ENCODE data around the gene IRF9. TPM values are rescaled to one million over a fixed set of nuclear protein-coding genes. Genes with fewer than 3 reads are reported as not detected.

The IRF9 gene, protein sequence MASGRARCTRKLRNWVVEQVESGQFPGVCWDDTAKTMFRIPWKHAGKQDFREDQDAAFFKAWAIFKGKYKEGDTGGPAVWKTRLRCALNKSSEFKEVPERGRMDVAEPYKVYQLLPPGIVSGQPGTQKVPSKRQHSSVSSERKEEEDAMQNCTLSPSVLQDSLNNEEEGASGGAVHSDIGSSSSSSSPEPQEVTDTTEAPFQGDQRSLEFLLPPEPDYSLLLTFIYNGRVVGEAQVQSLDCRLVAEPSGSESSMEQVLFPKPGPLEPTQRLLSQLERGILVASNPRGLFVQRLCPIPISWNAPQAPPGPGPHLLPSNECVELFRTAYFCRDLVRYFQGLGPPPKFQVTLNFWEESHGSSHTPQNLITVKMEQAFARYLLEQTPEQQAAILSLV
- 112 TPM for total RNA-seq

DNA sequence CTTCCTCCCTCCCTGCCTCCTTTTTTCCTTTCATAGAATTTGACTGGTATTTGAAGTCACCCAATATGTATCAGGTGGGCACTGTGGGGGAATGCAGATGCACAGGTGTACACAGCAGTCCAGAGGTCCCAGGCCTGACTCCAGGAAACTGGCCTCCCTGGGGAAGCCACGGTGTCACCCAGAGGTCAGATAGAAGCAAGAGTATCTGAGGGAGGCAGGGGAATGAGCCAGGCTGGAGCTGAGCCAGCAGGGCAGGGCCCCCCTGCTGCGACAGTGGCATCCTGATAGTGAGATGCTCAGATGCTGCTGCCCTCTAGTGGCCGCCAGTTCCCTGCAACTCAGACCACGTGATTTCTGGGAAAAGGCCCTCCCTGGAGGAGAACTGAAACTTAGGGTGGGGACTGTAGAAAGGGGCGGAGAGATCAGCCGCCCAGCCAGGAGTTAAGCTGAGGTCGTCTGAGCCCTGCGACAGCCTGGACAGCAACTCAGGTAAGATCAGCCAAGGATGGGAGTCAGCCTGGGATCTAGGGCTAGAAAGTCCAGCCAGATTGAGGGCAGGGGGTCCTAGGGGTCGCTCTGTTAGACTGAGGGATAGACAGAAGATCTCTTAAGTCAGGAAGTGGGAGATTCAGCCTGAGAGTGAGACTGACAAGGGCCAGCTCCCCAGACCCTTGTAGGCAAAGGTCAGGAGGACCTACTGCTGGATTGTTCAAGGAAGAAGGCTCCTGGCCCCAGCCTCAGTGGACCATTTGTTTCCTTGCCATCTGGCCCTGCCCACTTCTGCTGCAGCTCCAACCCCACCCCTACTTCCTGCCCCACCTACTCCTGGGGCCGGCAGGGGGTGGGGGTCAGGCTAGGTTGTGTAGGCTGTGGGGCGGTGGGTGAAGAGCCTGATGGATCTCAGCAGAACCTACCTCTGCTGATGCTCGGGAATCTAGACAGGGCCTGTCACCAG lies at the start of gene IRF9:
Gene IRF9, plus strand, starts transcription at position 416 of the 955 bp plus-strand sequence. CDS start 880 bp downstream, outside the sequence.
- peak; percentile 95 to 98 (median 97) for DNase-seq (ENCODE audit: low read depth in 2 of 3, low spot score in 2 of 3)

DNA sequence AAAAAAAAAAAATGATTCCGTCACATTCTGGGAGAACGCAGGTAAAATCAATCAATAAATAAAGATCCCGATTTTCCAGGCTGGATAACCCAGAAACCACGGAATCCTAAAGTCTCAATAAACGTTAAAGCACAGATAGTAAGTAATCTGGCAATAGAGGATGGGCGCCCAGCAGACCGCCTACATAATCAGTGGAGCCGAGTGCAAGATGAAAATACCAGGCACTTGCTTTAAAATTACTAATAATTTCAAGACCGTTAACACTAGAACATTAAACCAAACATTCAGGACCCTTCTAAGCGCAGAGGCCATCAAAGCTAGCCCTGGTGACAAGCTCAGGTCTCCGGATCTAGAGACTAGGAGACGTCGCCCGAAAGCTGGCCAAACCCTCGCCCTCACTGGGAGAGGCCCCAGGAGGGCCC lies 47.7 kb upstream of the IRF9 start:
- no peak for DNase-seq (ENCODE audit: low read depth in 2 of 3, low spot score in 2 of 3)

DNA sequence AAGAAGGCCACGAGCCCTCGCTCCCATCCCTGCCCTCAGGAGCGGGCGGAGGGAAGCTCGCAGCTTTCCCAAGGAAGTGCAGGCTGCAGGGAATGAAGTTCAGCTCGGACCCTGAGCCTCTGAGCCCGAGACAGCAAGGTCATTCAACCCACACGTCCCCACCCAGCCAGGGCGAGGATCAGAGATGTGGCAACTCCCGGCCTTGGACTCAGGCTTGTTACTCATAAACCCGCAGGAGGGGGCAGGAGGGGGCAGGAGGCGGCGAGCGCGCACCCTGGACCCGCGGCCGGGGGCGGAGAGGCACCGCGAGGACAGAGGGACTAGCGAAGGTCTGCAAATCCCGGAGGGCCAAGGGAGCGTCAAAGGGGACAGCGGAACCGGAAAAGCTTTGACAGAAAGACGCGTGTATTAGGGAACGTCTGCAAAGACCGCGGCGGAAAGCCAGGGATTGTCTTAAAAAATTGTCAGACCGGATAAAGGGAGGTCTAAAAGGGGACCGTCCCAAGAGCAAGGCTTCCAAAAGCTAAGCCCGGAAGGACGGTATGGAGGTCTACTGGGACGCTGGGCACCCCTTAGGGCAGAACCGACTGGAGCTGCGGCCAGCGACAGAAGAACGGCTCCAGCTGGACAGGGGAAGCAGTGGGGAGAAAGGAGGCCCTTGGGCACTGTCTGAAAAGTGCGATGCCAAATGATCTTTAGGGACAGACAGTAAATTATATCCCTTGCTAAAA lies 47.1 kb upstream of the IRF9 start:
- peak in 2 of 3 donors; percentile 90 to 93 for DNase-seq (ENCODE audit: low read depth in 2 of 3, low spot score in 2 of 3)

DNA sequence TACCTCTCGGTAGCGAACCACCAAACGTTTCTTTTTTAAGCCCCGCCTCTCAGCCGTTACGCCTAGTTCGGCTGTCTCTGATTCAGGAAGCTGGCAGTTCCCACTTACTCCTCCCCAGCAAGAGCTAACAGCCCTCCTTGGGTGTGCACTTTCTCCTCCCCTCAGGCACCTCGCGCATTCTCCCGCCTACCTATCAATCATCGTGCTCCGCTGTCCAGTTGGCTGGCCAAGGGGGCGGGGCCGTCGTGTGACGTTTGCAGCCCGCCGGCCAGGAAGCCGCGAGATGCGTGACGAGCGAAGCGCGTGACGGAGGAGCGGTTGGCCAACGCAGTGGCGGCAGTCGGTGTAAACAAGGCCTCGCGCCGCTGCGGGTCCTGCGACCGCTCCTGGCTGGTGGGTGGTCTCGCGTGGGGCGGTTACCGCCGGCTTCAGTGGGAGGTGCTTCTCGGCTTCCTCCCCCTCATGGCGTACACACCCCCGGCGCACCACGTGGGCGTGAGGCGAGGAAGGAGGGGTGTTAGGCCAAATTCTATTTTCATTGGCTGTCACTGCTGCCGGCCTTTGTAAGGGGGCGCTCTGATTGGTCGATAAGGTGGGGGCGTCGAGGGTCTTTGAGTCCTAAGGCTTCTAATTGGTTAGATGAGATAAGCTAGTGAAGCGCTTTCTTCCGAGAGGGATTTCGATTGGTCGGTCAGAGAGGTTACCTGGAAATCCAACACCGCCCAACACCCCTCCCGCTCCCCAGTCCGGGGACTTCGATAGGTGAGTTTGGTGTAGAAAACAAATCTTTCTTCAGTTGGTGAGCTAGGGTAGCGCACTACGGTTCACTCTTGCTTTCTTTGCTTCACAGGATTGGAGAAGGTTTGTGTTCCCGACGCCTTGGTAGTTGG lies 46.3 kb upstream of the IRF9 start, which contains the start of the genes DCAF11 and NRL:
Gene DCAF11, plus strand, starts transcription at position 246 of the 890 bp plus-strand sequence. CDS start 818 bp downstream, outside the sequence.
Gene NRL, minus strand, starts transcription at position 418 of the 890 bp plus-strand sequence. CDS start 32,101 bp downstream, outside the sequence.
- peak; percentile 98 to 100 (median 99) for DNase-seq (ENCODE audit: low read depth in 2 of 3, low spot score in 2 of 3)

DNA sequence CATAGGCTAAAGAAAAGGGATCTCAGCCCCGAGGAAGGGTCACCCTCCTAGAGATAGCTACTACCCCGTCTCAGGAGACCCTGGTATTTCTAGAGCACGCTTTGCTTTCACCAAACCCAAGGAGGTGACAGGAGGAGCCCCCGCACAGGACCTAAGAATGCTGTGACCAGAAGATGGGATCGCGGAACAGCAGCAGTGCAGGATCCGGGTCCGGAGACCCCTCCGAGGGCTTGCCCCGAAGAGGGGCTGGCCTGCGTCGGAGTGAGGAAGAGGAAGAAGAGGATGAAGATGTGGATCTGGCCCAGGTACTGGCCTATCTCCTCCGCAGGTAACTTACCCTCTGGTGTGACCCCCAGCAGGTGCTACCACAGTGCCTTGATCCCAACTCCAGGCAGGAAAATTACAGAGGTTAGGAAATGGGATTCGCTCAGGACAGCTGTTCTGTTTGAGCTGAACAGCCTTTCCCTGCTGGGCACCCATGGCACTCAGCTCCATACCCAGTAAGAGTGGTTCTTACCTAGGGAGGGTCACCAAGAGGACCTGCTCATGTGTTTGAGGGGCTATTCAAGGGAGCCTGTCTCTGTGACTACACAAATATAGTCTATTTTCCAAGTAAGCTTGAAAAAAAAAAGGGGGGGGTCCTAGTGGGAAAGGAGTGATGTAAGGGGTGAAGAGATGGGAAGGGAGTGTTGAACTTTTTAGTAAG lies 45.5 kb upstream of the IRF9 start:
- DNase-seq (ENCODE audit: low read depth in 2 of 3, low spot score in 2 of 3), result no peak

DNA sequence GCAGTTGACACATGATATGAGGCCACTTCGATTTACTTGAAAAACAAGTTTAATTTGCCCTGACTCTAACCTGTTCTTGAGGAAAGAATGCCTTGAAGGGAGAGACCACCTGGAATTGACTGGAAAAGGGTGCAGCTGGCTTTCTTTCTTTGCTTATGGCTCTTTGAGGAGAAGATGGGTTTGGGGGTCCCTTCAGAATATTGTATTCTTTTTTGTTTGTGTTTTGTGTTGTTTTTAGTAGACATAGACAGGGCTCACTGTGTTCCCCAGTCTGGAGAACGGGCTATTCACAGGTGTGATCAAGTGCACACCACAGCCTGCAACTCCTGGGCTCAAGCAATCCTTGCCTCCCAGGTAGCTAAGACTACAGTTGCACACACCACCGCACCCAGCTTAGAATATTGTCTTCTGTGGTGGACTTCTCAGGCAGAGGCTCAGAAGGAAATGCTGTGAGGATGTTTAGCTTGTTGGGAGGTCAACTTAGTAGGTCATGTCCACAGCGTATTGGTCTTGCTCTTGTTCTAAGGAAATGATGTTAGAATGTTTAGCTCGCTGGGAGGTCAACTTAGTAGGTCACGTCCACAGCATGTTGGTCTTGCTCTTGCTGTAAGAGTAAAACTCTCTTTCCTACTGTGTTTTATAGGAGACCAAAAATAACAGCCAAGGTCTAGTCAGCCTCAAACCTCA lies 44.8 kb upstream of the IRF9 start:
- no peak for DNase-seq (ENCODE audit: low read depth in 2 of 3, low spot score in 2 of 3)

DNA sequence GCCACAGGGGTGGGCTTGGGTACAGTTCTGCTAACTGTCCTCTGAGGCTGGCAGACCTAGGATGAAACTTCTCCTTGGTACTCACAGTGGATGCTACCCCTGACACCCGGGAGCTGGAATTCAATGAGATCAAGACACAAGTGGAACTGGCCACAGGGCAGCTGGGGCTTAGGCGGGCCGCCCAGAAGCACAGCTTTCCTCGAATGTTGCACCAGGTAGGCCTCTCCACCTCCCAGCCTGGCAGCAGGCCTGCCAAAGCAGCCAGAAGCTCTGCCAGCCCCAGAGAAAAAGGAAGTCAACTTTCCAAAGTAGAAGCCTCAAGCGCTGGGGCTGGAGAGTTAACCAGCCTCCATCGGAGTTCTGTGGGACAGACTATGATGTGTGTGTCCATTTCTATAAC lies 43.9 kb upstream of the IRF9 start:
- DNase-seq (ENCODE audit: low read depth in 2 of 3, low spot score in 2 of 3), result no peak

DNA sequence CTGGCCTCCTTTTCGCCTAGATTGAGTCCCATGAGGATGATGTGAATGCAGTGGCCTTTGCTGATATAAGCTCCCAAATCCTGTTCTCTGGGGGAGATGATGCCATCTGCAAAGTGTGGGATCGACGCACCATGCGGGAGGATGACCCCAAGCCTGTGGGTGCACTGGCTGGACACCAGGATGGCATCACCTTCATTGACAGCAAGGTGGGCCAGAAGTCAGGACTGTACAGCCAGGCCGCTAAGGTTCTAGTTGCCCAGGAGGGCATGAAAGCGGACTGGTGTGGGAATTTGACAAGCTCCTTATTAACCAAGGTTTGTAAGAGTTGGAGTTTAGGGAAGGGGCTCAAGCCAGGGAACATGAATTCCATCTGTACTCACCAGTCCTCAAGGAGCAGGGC lies 41.4 kb upstream of the IRF9 start:
- no peak for DNase-seq (ENCODE audit: low read depth in 2 of 3, low spot score in 2 of 3)

DNA sequence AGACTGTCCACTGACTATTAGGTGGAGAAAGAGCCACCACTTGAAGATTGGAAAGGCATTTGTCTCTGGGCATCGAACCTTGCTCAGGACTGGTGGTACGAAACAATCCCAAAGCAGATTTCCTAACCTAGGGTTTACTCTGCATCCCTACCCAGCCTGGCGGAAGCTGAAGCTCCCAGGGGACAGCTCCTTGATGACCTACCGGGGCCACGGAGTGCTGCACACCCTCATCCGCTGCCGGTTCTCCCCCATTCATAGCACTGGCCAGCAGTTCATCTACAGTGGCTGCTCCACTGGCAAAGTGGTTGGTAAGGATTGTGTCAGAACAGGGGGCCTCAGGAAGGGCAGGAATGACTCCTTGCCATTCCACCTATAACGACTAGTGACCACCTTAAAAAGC lies 39.9 kb upstream of the IRF9 start:
- no peak for DNase-seq (ENCODE audit: low read depth in 2 of 3, low spot score in 2 of 3)

DNA sequence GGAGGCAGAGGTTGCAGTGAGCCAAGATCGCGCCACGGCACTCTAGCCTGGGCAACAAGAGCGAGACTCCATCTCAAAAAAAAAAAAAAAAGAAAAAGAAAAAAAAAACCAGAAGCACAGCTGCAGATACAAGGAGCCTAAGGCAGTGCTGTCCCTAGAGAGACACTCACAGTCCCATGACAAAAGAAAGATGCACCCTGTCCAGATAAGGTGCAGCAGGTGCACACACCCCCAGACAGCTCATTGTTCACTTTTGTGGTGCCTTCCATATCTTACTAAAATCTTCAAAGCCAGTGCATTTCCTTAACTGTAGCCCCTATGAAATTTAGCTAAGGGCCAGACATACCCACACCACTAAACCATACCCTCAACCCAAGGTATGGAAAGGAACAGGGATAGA lies 38.6 kb upstream of the IRF9 start:
- no peak for DNase-seq (ENCODE audit: low read depth in 2 of 3, low spot score in 2 of 3)

DNA sequence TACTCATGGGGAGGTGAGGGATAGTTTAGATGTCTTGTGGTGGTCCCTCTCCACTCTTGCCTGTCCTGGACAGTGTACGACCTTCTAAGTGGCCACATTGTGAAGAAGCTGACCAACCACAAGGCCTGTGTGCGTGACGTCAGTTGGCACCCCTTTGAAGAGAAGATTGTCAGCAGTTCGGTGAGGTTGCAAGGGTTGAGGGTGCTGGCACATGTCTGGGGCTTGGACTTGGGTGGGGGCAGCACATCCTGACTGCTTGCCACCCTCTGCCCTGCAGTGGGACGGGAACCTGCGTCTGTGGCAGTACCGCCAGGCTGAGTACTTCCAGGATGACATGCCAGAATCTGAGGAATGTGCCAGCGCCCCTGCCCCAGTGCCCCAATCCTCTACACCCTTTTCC lies 38.2 kb upstream of the IRF9 start:
- DNase-seq (ENCODE audit: low read depth in 2 of 3, low spot score in 2 of 3), result no peak

DNA sequence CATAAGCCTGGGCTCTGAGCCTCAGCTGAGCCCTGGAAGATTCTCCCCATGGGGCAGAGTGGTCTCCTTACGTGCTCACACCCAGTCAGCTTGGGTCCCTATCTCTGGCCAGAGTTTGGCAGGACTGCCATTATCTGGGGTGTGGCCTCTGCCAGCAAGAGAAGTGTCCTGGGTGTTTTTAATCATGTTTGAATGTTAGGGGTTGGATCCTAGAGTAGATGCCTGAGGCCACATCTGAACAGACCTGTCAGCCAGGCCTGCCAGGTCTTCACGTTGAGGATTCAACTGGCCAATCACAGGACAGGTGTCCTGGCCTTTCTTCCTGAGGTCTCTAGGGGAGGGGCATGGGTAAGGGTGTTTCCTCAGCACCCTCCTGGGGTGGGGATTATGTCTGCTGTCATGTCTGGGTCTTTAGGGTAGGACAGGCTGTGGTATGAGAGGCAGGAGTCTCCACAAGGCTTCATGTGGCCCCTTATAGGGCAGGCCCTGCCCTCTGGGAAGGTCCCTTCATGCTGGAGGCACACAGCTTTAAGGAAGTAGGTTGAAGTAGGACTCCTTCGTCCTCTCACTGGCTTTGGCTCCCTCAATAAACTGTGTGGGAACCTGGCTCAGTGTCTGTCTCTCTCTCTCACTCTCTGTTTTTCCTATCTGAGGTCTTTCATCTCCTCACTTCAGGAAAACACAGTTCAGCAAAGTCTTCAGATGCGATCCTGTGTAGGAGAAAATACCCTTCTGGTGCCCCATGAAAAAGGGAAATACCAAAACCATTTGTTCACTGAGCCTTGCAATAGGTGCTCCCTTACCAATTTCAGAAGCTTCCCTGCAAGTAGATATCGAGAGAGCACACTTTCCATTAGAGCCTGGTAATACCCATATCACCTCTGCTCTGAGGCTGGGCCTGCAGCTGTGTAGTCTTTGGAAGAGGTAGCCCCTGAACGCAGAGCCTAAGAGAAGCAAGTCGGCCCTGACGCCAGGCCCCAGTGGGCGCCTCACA lies 37.3 kb upstream of the IRF9 start:
- DNase-seq (ENCODE audit: low read depth in 2 of 3, low spot score in 2 of 3), result no peak

DNA sequence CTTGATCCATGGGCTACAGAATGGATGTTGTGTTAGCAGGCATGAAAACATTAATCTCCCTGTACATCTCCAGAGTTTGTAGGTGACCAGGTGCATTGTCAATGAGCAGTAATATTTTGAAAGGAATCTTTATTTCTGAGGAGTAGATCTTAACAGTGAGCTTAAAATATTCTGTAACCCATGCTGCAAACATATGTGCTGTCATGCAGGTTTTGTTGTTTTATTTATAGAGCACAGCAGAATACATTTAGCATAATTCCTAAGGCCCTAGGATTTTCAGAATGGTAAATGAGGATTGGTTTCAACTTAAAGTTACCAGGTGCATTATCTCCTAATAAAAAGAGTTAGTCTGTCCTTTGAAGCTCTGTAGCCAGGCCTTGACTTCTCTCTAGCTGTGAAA lies 34.1 kb upstream of the IRF9 start:
- no peak for DNase-seq (ENCODE audit: low read depth in 2 of 3, low spot score in 2 of 3)

DNA sequence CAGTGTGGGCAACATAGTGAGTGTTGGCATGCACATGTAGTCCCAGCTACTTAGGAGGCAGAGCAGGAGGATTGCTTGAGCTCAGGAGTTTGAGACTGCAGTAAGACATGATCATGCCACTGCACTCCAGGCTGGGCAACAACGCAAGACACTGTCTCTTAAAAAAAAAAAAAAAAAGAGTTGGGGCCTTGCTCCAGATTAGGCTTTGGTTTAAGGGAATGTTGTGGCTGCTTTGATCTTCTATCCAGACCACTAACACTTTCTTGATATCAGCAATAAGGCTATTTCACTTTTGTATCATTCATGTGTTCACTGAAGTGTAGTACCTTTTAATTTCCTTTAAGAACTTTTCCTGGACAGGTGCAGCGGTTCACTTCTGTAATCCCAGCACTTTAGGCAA lies 33.4 kb upstream of the IRF9 start:
- no peak for DNase-seq (ENCODE audit: low read depth in 2 of 3, low spot score in 2 of 3)

DNA sequence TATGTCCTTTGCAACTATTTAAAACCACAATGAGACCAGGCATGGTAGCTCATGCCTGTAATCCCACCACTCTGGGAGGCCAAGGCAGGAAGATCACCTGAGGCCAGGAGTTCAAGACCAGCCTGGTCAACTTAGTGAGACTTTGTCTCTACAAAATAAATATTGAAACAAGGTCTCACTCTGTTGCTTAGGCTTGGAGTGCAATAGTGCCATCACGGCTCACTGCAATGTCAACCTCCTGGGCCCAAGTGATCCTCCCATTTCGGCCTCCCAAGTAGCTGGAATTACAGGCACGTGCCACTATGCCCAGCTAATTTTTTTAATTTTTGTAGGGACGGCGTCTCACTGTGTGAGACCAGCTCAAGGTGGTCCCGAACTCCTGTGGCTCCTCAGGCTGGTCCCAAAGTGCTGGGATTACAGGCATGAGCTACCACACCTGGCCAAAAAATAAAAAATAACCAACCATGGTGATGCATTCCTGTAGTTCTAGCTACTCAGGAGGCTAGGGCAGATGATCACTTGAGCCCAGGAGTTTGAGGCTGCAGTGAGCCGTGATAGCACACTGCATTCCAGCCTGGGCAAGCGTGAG lies 31.6 kb upstream of the IRF9 start:
- DNase-seq (ENCODE audit: low read depth in 2 of 3, low spot score in 2 of 3), result no peak

DNA sequence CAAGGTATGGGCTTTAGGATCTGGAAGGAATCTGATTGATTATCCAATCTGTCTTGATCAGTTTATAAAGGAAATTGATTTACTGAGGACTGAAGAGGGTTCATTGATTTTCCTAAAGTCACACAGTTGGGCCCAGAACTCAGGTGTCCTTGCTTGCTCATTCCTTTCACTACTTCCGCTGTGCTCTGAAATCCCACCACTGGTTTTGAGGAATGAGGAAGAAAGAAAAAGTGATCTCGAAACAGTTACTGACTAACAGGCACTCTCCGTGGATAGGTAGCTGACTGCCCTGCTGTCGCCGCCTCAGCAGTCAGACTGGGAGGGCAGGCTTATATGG lies 30.7 kb upstream of the IRF9 start, which contains the start of gene FITM1:
Gene FITM1, plus strand, starts transcription at position 280 of the 337 bp plus-strand sequence. CDS start 905 bp downstream, outside the sequence.
- no peak for DNase-seq (ENCODE audit: low read depth in 2 of 3, low spot score in 2 of 3)

All from hematopoietic multipotent progenitor cell (in vitro differentiated cells).